ENCODE results near the gene MLPH. TPM values are rescaled to one million over a fixed set of nuclear protein-coding genes. Genes with fewer than 3 reads are reported as not detected.
A peak's percentile ranks its signal among the peaks of the same experiment; 100 is the strongest.

Gene MLPH
- total and polyA plus RNA-seq, 4 donors: 0.62 to 29.3 (median 9.4) TPM

- Histone ChIP-seq H3K27ac (ENCODE audit: low read depth, low read length) (peak overlapping the region; percentile 30), H3K27me3 (ENCODE audit: control insufficient read depth, insufficient read depth, low read length) (no peaks in the 10 kb centered on the region), H3K36me3 (ENCODE audit: control insufficient read depth, insufficient read depth, low read length) (no peaks in the 10 kb centered on the region), H3K4me1 (ENCODE audit: control insufficient read depth, insufficient read depth, low read length) (peaks cover 13% of the 10 kb centered on the region), H3K9me3 (ENCODE audit: control insufficient read depth, insufficient read depth, low read length) (no peaks in the 10 kb centered on the region), H3K4me3 (ENCODE audit: low read depth, low read length) (no peak overlapping the region)
- DNase-seq (ENCODE audit: low read depth in 4 of 6, low spot score in 6 of 6): peak in 1 of 6 donors; percentile 55
- 77% methylated on average over 5 of the region's 11 CpGs for WGBS (ENCODE audit: insufficient coverage)
Measured at GRCh38 chr2:237456200-237456843, 30.7 kb upstream of the MLPH start.

- Histone ChIP-seq H3K27me3 (ENCODE audit: control insufficient read depth, insufficient read depth, low read length) (no peaks in the 10 kb centered on the region), H3K36me3 (ENCODE audit: control insufficient read depth, insufficient read depth, low read length) (no peaks in the 10 kb centered on the region), H3K27ac (ENCODE audit: low read depth, low read length) (no peak overlapping the region), H3K4me1 (ENCODE audit: control insufficient read depth, insufficient read depth, low read length) (peaks cover 2% of the 10 kb centered on the region), H3K9me3 (ENCODE audit: control insufficient read depth, insufficient read depth, low read length) (no peaks in the 10 kb centered on the region), H3K4me3 (ENCODE audit: low read depth, low read length) (no peak overlapping the region)
- 100% methylated on average over 2 of the region's 2 CpGs for WGBS (ENCODE audit: insufficient coverage)
- DNase-seq (ENCODE audit: low read depth in 4 of 6, low spot score in 6 of 6): no peak
Measured at GRCh38 chr2:237457388-237457941, 29.6 kb upstream of the MLPH start.

- WGBS (ENCODE audit: insufficient coverage): 82% methylated on average over 1 of the region's 1 CpG
Measured at GRCh38 chr2:237458519-237458918, 28.5 kb upstream of the MLPH start.

GRCh38 chr2:237459226-237459625, 27.8 kb upstream of the MLPH start:
- no peaks in the 10 kb centered on the region for H3K27me3 ChIP-seq (ENCODE audit: control insufficient read depth, insufficient read depth, low read length)
- H3K4me3 ChIP-seq (ENCODE audit: low read depth, low read length): no peak overlapping the region
- no peaks in the 10 kb centered on the region for H3K4me1 ChIP-seq (ENCODE audit: control insufficient read depth, insufficient read depth, low read length)
- DNase-seq (ENCODE audit: low read depth in 4 of 6, low spot score in 6 of 6): no peak
- H3K9me3 ChIP-seq (ENCODE audit: control insufficient read depth, insufficient read depth, low read length): no peaks in the 10 kb centered on the region
- no peak overlapping the region for H3K27ac ChIP-seq (ENCODE audit: low read depth, low read length)
- H3K36me3 ChIP-seq (ENCODE audit: control insufficient read depth, insufficient read depth, low read length): no peaks in the 10 kb centered on the region
- no CpG with 5 or more reads among the region's 4 CpGs for WGBS (ENCODE audit: insufficient coverage)

More at GRCh38 chr2:237458519-237458918, 28.5 kb upstream of the MLPH start:
- Histone ChIP-seq H3K36me3 (ENCODE audit: control insufficient read depth, insufficient read depth, low read length) (no peaks in the 10 kb centered on the region), H3K27me3 (ENCODE audit: control insufficient read depth, insufficient read depth, low read length) (no peaks in the 10 kb centered on the region), H3K4me1 (ENCODE audit: control insufficient read depth, insufficient read depth, low read length) (no peaks in the 10 kb centered on the region), H3K9me3 (ENCODE audit: control insufficient read depth, insufficient read depth, low read length) (no peaks in the 10 kb centered on the region), H3K4me3 (ENCODE audit: low read depth, low read length) (no peak overlapping the region), H3K27ac (ENCODE audit: low read depth, low read length) (no peak overlapping the region)
- no peak for DNase-seq (ENCODE audit: low read depth in 4 of 6, low spot score in 6 of 6)

GRCh38 chr2:237459741-237460174, 27.3 kb upstream of the MLPH start:
- Histone ChIP-seq H3K27ac (ENCODE audit: low read depth, low read length) (no peak overlapping the region), H3K4me3 (ENCODE audit: low read depth, low read length) (no peak overlapping the region), H3K9me3 (ENCODE audit: control insufficient read depth, insufficient read depth, low read length) (no peaks in the 10 kb centered on the region), H3K27me3 (ENCODE audit: control insufficient read depth, insufficient read depth, low read length) (no peaks in the 10 kb centered on the region), H3K4me1 (ENCODE audit: control insufficient read depth, insufficient read depth, low read length) (no peaks in the 10 kb centered on the region), H3K36me3 (ENCODE audit: control insufficient read depth, insufficient read depth, low read length) (no peaks in the 10 kb centered on the region)
- no peak for DNase-seq (ENCODE audit: low read depth in 4 of 6, low spot score in 6 of 6)
- 82% methylated on average over 3 of the region's 3 CpGs for WGBS (ENCODE audit: insufficient coverage)

GRCh38 chr2:237464757-237465391, 22.2 kb upstream of the MLPH start:
- no peaks in the 10 kb centered on the region for H3K27me3 ChIP-seq (ENCODE audit: control insufficient read depth, insufficient read depth, low read length)
- DNase-seq (ENCODE audit: low read depth in 4 of 6, low spot score in 6 of 6): no peak
- no peaks in the 10 kb centered on the region for H3K36me3 ChIP-seq (ENCODE audit: control insufficient read depth, insufficient read depth, low read length)
- WGBS (ENCODE audit: insufficient coverage): 100% methylated on average over 1 of the region's 8 CpGs
- no peaks in the 10 kb centered on the region for H3K9me3 ChIP-seq (ENCODE audit: control insufficient read depth, insufficient read depth, low read length)
- H3K4me3 ChIP-seq (ENCODE audit: low read depth, low read length): no peak overlapping the region
- H3K27ac ChIP-seq (ENCODE audit: low read depth, low read length): no peak overlapping the region
- H3K4me1 ChIP-seq (ENCODE audit: control insufficient read depth, insufficient read depth, low read length): no peaks in the 10 kb centered on the region

- WGBS (ENCODE audit: insufficient coverage): 86% methylated on average over 11 of the region's 16 CpGs
- H3K27ac ChIP-seq (ENCODE audit: low read depth, low read length): peak overlapping the region; percentile 40
- no peak for DNase-seq (ENCODE audit: low read depth in 4 of 6, low spot score in 6 of 6)
- no peaks in the 10 kb centered on the region for H3K27me3 ChIP-seq (ENCODE audit: control insufficient read depth, insufficient read depth, low read length)
- no peaks in the 10 kb centered on the region for H3K36me3 ChIP-seq (ENCODE audit: control insufficient read depth, insufficient read depth, low read length)
- H3K9me3 ChIP-seq (ENCODE audit: control insufficient read depth, insufficient read depth, low read length): no peaks in the 10 kb centered on the region
- H3K4me1 ChIP-seq (ENCODE audit: control insufficient read depth, insufficient read depth, low read length): no peaks in the 10 kb centered on the region
- H3K4me3 ChIP-seq (ENCODE audit: low read depth, low read length): no peak overlapping the region
Measured at GRCh38 chr2:237465515-237466148, 21.4 kb upstream of the MLPH start.

- Histone ChIP-seq H3K27ac (ENCODE audit: low read depth, low read length) (peak overlapping the region; percentile 40), H3K9me3 (ENCODE audit: control insufficient read depth, insufficient read depth, low read length) (no peaks in the 10 kb centered on the region), H3K4me3 (ENCODE audit: low read depth, low read length) (no peak overlapping the region), H3K4me1 (ENCODE audit: control insufficient read depth, insufficient read depth, low read length) (no peaks in the 10 kb centered on the region), H3K36me3 (ENCODE audit: control insufficient read depth, insufficient read depth, low read length) (no peaks in the 10 kb centered on the region), H3K27me3 (ENCODE audit: control insufficient read depth, insufficient read depth, low read length) (peaks cover 2% of the 10 kb centered on the region)
- 80% methylated on average over 3 of the region's 6 CpGs for WGBS (ENCODE audit: insufficient coverage)
- DNase-seq (ENCODE audit: low read depth in 4 of 6, low spot score in 6 of 6): no peak
Measured at GRCh38 chr2:237466211-237466610, 20.8 kb upstream of the MLPH start.

- WGBS (ENCODE audit: insufficient coverage): 100% methylated on average over 1 of the region's 5 CpGs
- H3K27ac ChIP-seq (ENCODE audit: low read depth, low read length): no peak overlapping the region
- no peaks in the 10 kb centered on the region for H3K4me1 ChIP-seq (ENCODE audit: control insufficient read depth, insufficient read depth, low read length)
Measured at GRCh38 chr2:237467447-237468179, 19.4 kb upstream of the MLPH start.

More at GRCh38 chr2:237467447-237468179, 19.4 kb upstream of the MLPH start:
- no peak for DNase-seq (ENCODE audit: low read depth in 4 of 6, low spot score in 6 of 6)
- Histone ChIP-seq H3K4me3 (ENCODE audit: low read depth, low read length) (no peak overlapping the region), H3K27me3 (ENCODE audit: control insufficient read depth, insufficient read depth, low read length) (peaks cover 2% of the 10 kb centered on the region), H3K9me3 (ENCODE audit: control insufficient read depth, insufficient read depth, low read length) (no peaks in the 10 kb centered on the region), H3K36me3 (ENCODE audit: control insufficient read depth, insufficient read depth, low read length) (no peaks in the 10 kb centered on the region)
